GM23338 (cell line): Measurements from ENCODE around the gene TRIM14. TPM values are rescaled to one million over a fixed set of nuclear protein-coding genes. Genes with fewer than 3 reads are reported as not detected.

Experiments
- ATAC-seq: fragments of 200-7000 bp; cut with Tn5 transposase; 3 replicates; pipeline ENCODE4 v1.9.1; 2020
- DNase-seq: peaks from one replicate; pipeline ENCODE4 v3.0.0-alpha.2; 2015; ENCODE audit warnings: low spot score
- H2AFZ ChIP-seq: fragments of 200-600 bp; sonication (generic); 2 replicates; pipeline ENCODE4 v1.8.0; 2016; ENCODE audit warnings: antibody characterized with exemption, mild to moderate bottlenecking, moderate library complexity
- H3F3A ChIP-seq: fragments of 200-600 bp; sonication (generic); replicated peaks from 2 replicates; pipeline ENCODE4 v1.8.0; 2017; ENCODE audit warnings: antibody characterized with exemption, mixed run types, low read depth
- H3K27ac ChIP-seq: fragments of 200-600 bp; sonication (generic); 2 replicates; pipeline ENCODE4 v1.6.1; 2016; ENCODE audit warnings: low read depth
- H3K27me3 ChIP-seq: fragments of 200-600 bp; sonication (generic); 2 replicates; pipeline ENCODE4 v1.8.0; 2016; ENCODE audit warnings: mild to moderate bottlenecking, mixed run types, moderate library complexity; ENCODE audit not compliant: insufficient read depth
- H3K36me3 ChIP-seq: fragments of 200-600 bp; sonication (generic); 2 replicates; pipeline ENCODE4 v1.8.0; 2016; ENCODE audit warnings: mild to moderate bottlenecking; ENCODE audit not compliant: insufficient read depth
- H3K4me1 ChIP-seq: fragments of 200-600 bp; sonication (generic); 2 replicates; pipeline ENCODE4 v1.8.0; 2016; ENCODE audit warnings: mild to moderate bottlenecking, moderate library complexity; ENCODE audit not compliant: insufficient read depth
- H3K4me2 ChIP-seq: fragments of 200-600 bp; sonication (generic); 2 replicates; pipeline ENCODE4 v1.7.1; 2017; ENCODE audit warnings: mixed run types
- H3K4me3 ChIP-seq: fragments of 200-600 bp; sonication (generic); 2 replicates; pipeline ENCODE4 v1.6.1; 2016; ENCODE audit warnings: mixed run types
- H3K79me2 ChIP-seq: fragments of 200-600 bp; sonication (generic); replicated peaks from 2 replicates; pipeline ENCODE4 v1.8.0; 2017; ENCODE audit warnings: mild to moderate bottlenecking; ENCODE audit not compliant: insufficient read depth
- H3K9me2 ChIP-seq: fragments of 200-600 bp; sonication (generic); 2 replicates; pipeline ENCODE4 v1.8.0; 2017; ENCODE audit not compliant: insufficient read depth
- H4K20me1 ChIP-seq: fragments of 200-600 bp; sonication (generic); replicated peaks from 2 replicates; pipeline ENCODE4 v1.8.0; 2017; ENCODE audit warnings: mild to moderate bottlenecking; ENCODE audit not compliant: insufficient read depth
- H3K27ac Mint-ChIP-seq: 2 replicates; pipeline ENCODE4 v1.8.0; 2020; ENCODE audit warnings: inconsistent platforms, mild to moderate bottlenecking, moderate library complexity, mixed read lengths
- H3K27me3 Mint-ChIP-seq: 3 replicates; pipeline ENCODE4 v1.8.0; 2022; ENCODE audit warnings: low read depth, mild to moderate bottlenecking, moderate library complexity, mixed read lengths, inconsistent platforms; ENCODE audit not compliant: insufficient read depth, poor library complexity
- H3K36me3 Mint-ChIP-seq: 3 replicates; pipeline ENCODE4 v1.8.0; 2021; ENCODE audit warnings: low read depth, mild to moderate bottlenecking, inconsistent platforms, moderate library complexity, mixed read lengths
- H3K4me1 Mint-ChIP-seq: 3 replicates; pipeline ENCODE4 v1.8.0; 2020; ENCODE audit warnings: mild to moderate bottlenecking, inconsistent platforms, mixed read lengths
- H3K4me3 Mint-ChIP-seq: 3 replicates; pipeline ENCODE4 v1.8.0; 2021; ENCODE audit warnings: moderate library complexity, mild to moderate bottlenecking, inconsistent platforms, mixed read lengths
- H3K9me3 Mint-ChIP-seq: 3 replicates; pipeline ENCODE4 v1.8.0; 2020; ENCODE audit warnings: moderate library complexity, mild to moderate bottlenecking, inconsistent platforms, mixed read lengths
- CREB1 ChIP-seq: fragments of 250-450 bp; sonication (Bioruptor Pico); IDR thresholded peaks from 2 replicates; pipeline ENCODE4 v1.5.0; 2020; ENCODE audit warnings: low read depth, mild to moderate bottlenecking, moderate library complexity
- EZH2 ChIP-seq: fragments of 200-600 bp; sonication (generic); IDR thresholded peaks from one replicate; pipeline ENCODE4 v1.8.0; 2017; ENCODE audit warnings: antibody characterized with exemption, mild to moderate bottlenecking, low read depth; ENCODE audit not compliant: unreplicated experiment
- EZH2phosphoT487 ChIP-seq: fragments of 200-600 bp; sonication (generic); IDR thresholded peaks from one replicate; pipeline ENCODE4 v1.8.1; 2018; ENCODE audit warnings: antibody characterized with exemption; ENCODE audit not compliant: unreplicated experiment
- NANOG ChIP-seq: IDR thresholded peaks from 2 replicates; pipeline ENCODE4 v1.6.1; 2016; ENCODE audit warnings: antibody characterized with exemption, borderline replicate concordance
- POLR2AphosphoS5 ChIP-seq: IDR thresholded peaks from 2 replicates; pipeline ENCODE4 v1.6.1; 2016; ENCODE audit warnings: antibody characterized with exemption, low read depth
- STAT1 ChIP-seq: IDR thresholded peaks from one replicate; pipeline ENCODE4 v1.6.1; 2016; ENCODE audit warnings: antibody characterized with exemption; ENCODE audit not compliant: unreplicated experiment
- ZNF114 ChIP-seq: fragments of 250-450 bp; sonication (Bioruptor Pico); IDR thresholded peaks from 2 replicates; pipeline ENCODE4 v1.5.0; 2020; ENCODE audit warnings: mild to moderate bottlenecking, moderate library complexity
- ZNF331 ChIP-seq: fragments of 250-450 bp; sonication (Bioruptor Pico); IDR thresholded peaks from 2 replicates; pipeline ENCODE4 v1.5.0; 2020; ENCODE audit warnings: low read depth, mild to moderate bottlenecking, moderate library complexity
- polyA plus RNA-seq: library from polyadenylated mRNA; unstranded; fragments of >200 nt; fragmentation: Nextera tagmentation; extraction: Ambion mirVana; gene quantifications from 2 replicates; pipeline ENCODE4 v1.2.1, GENCODE V29; 2016
- total RNA-seq: library from RNA; depleted of rRNA; stranded (reverse); fragments of >200 nt; shearing (Covaris generic); gene quantifications from 2 replicates; pipeline ENCODE4 v1.2.3, GENCODE V29; 2014
- TF ChIP-seq, protein P1 (sequence below): fragments of 250-450 bp; sonication (Bioruptor Pico); IDR thresholded peaks from 2 replicates; pipeline ENCODE4 v1.5.0; 2020; ENCODE audit warnings: mild to moderate bottlenecking, moderate library complexity
- TF ChIP-seq, protein P2 (sequence below), 2 experiments: fragments of 200-600 bp in 1 of 2; sonication (generic) in 1 of 2; conservative IDR thresholded peaks; 2 replicates each; pipeline versions ENCODE4 v1.5.1 to v1.6.1; 2016 to 2017; ENCODE audit warnings: antibody characterized with exemption in 2 of 2, low read depth in 2 of 2, mild to moderate bottlenecking in 2 of 2, moderate library complexity in 1 of 2

Gene TRIM14
- total and polyA plus RNA-seq, 2 experiments from 2014 or later = 17.2 to 25.3 TPM

DNA sequence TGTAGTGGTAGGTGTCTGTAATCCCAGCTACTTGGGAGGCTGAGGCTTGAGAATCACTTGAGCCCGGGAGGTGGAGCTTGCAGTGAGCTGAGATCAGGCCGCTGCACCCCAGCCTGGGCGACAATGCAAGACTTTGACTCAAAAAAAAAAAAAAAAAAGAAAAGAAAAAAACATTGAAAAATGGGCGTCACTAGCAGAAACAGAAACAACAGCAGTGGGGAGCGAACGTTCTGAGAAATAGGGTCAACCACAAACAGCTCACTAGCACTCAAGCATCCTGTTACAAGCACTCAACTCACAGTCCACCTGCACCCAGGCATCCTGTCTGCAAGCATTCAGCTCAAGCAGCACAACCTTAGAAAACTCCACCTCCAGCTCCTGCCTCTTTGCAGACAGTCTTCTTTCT lies 17.2 kb downstream of the TRIM14 start (continued):
- TF ChIP-seq, protein P1, sequence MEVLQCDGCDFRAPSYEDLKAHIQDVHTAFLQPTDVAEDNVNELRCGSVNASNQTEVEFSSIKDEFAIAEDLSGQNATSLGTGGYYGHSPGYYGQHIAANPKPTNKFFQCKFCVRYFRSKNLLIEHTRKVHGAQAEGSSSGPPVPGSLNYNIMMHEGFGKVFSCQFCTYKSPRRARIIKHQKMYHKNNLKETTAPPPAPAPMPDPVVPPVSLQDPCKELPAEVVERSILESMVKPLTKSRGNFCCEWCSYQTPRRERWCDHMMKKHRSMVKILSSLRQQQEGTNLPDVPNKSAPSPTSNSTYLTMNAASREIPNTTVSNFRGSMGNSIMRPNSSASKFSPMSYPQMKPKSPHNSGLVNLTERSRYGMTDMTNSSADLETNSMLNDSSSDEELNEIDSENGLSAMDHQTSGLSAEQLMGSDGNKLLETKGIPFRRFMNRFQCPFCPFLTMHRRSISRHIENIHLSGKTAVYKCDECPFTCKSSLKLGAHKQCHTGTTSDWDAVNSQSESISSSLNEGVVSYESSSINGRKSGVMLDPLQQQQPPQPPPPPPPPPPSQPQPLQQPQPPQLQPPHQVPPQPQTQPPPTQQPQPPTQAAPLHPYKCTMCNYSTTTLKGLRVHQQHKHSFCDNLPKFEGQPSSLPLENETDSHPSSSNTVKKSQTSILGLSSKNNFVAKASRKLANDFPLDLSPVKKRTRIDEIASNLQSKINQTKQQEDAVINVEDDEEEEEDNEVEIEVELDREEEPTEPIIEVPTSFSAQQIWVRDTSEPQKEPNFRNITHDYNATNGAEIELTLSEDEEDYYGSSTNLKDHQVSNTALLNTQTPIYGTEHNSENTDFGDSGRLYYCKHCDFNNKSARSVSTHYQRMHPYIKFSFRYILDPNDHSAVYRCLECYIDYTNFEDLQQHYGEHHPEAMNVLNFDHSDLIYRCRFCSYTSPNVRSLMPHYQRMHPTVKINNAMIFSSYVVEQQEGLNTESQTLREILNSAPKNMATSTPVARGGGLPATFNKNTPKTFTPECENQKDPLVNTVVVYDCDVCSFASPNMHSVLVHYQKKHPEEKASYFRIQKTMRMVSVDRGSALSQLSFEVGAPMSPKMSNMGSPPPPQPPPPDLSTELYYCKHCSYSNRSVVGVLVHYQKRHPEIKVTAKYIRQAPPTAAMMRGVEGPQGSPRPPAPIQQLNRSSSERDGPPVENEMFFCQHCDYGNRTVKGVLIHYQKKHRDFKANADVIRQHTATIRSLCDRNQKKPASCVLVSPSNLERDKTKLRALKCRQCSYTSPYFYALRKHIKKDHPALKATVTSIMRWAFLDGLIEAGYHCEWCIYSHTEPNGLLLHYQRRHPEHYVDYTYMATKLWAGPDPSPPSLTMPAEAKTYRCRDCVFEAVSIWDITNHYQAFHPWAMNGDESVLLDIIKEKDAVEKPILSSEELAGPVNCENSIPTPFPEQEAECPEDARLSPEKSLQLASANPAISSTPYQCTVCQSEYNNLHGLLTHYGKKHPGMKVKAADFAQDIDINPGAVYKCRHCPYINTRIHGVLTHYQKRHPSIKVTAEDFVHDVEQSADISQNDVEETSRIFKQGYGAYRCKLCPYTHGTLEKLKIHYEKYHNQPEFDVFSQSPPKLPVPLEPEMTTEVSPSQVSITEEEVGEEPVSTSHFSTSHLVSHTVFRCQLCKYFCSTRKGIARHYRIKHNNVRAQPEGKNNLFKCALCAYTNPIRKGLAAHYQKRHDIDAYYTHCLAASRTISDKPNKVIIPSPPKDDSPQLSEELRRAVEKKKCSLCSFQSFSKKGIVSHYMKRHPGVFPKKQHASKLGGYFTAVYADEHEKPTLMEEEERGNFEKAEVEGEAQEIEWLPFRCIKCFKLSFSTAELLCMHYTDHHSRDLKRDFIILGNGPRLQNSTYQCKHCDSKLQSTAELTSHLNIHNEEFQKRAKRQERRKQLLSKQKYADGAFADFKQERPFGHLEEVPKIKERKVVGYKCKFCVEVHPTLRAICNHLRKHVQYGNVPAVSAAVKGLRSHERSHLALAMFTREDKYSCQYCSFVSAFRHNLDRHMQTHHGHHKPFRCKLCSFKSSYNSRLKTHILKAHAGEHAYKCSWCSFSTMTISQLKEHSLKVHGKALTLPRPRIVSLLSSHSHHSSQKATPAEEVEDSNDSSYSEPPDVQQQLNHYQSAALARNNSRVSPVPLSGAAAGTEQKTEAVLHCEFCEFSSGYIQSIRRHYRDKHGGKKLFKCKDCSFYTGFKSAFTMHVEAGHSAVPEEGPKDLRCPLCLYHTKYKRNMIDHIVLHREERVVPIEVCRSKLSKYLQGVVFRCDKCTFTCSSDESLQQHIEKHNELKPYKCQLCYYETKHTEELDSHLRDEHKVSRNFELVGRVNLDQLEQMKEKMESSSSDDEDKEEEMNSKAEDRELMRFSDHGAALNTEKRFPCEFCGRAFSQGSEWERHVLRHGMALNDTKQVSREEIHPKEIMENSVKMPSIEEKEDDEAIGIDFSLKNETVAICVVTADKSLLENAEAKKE (CRISPR knock-in tag) = no peak
- no peak for TF ChIP-seq NANOG

DNA sequence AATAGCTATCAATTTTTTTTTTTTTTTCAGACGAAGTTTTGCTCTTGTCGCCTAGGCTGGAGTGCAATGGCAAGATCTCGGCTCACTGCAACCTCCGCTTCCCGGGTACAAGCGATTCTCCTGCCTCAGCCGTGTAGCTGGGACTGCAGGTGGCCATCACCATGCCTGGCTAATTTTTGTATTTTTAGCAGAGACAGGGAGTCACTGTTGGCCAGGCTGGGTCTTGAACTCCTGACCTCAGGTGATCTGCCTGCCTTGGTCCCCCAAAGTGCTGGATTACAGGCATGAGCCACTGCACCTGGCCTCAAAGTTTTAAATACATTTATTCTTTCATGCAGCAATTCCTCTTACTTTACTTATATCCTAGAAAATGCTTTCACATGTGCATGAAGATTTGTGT lies 17.6 kb downstream of the TRIM14 start:
- peaks cover 5% of the 10 kb centered on the region; the same call in 1 of the 2 replicates for H3K79me2 ChIP-seq
- peaks cover 8% of the 10 kb centered on the region; the same call in 1 of the 2 replicates for H3K36me3 ChIP-seq
- Mint-ChIP-seq H3K27me3 (peaks cover 6% of the 10 kb centered on the region), H3K27ac (no peak overlapping the region), H3K9me3 (no peaks in the 10 kb centered on the region), H3K36me3 (no peaks in the 10 kb centered on the region; the same call in 1 of the 3 replicates), H3K4me1 (peaks cover 13% of the 10 kb centered on the region), H3K4me3 (no peak overlapping the region)
- no peak overlapping the region for H2AFZ ChIP-seq
- DNase-seq = no peak
- H4K20me1 ChIP-seq = no peaks in the 10 kb centered on the region
- no peak overlapping the region for H3K4me2 ChIP-seq
- H3K4me3 ChIP-seq = no peak overlapping the region
- H3K4me1 ChIP-seq = no peaks in the 10 kb centered on the region
- H3F3A ChIP-seq = no peaks in the 10 kb centered on the region
- no peak for ATAC-seq
- no peaks in the 10 kb centered on the region for H3K9me2 ChIP-seq
- H3K27me3 ChIP-seq = no peaks in the 10 kb centered on the region
- H3K27ac ChIP-seq = no peak overlapping the region
- no peak for TF ChIP-seq EZH2
- no peak for TF ChIP-seq ZNF331 (CRISPR knock-in tag)
- no peak for TF ChIP-seq POLR2AphosphoS5
- no peak for TF ChIP-seq CREB1 (CRISPR knock-in tag)
- TF ChIP-seq, protein P2, sequence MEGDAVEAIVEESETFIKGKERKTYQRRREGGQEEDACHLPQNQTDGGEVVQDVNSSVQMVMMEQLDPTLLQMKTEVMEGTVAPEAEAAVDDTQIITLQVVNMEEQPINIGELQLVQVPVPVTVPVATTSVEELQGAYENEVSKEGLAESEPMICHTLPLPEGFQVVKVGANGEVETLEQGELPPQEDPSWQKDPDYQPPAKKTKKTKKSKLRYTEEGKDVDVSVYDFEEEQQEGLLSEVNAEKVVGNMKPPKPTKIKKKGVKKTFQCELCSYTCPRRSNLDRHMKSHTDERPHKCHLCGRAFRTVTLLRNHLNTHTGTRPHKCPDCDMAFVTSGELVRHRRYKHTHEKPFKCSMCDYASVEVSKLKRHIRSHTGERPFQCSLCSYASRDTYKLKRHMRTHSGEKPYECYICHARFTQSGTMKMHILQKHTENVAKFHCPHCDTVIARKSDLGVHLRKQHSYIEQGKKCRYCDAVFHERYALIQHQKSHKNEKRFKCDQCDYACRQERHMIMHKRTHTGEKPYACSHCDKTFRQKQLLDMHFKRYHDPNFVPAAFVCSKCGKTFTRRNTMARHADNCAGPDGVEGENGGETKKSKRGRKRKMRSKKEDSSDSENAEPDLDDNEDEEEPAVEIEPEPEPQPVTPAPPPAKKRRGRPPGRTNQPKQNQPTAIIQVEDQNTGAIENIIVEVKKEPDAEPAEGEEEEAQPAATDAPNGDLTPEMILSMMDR (conservative IDR thresholded peaks at IDR 0.05; ENCODE audit: low read depth in 2 of 2) = no peak
- TF ChIP-seq STAT1 = no peak
- no peak for TF ChIP-seq ZNF114
- no peak for TF ChIP-seq EZH2phosphoT487
